Fibroblast of lung (primary cell): ENCODE measurements around the gene ADAMTS17. TPM values are rescaled to one million over a fixed set of nuclear protein-coding genes. Genes with fewer than 3 reads are reported as not detected.

ENCODE experiments used
- DNase-seq, 2 donors: peaks; one replicate each; pipeline versions ENCODE4 v3.0.0 to v3.0.0-alpha.2; 2010; ENCODE audit warnings: low read depth in 2 of 2
- H2AFZ ChIP-seq: 2 replicates; pipeline ENCODE4 v1.5.1; 2012; ENCODE audit warnings: low read length, control low read depth, inconsistent platforms
- H3K27ac ChIP-seq: 2 replicates; pipeline ENCODE4 v1.5.1; 2011; ENCODE audit warnings: low read length, control low read depth; ENCODE audit not compliant: insufficient read depth
- H3K27me3 ChIP-seq: 2 replicates; pipeline ENCODE4 v1.5.1; 2011; ENCODE audit warnings: mild to moderate bottlenecking, low read length; ENCODE audit not compliant: control insufficient read depth, insufficient read depth
- H3K36me3 ChIP-seq: 2 replicates; pipeline ENCODE4 v1.5.1; 2011; ENCODE audit warnings: low read length; ENCODE audit not compliant: control insufficient read depth, insufficient read depth
- H3K4me1 ChIP-seq: 2 replicates; pipeline ENCODE4 v1.5.1; 2011; ENCODE audit warnings: low read length; ENCODE audit not compliant: control insufficient read depth, insufficient read depth; ENCODE audit errors: extremely low read depth
- H3K4me2 ChIP-seq: 2 replicates; pipeline ENCODE4 v1.5.1; 2011; ENCODE audit warnings: low read length, control low read depth; ENCODE audit not compliant: insufficient read depth; ENCODE audit errors: extremely low read depth
- H3K4me3 ChIP-seq, 4 experiments: fragments of 200-600 bp in 1 of 4; sonication (generic) in 1 of 4; replicated peaks in 1 of 4; 2 replicates each; pipeline ENCODE4 v1.5.1; 2011 to 2016; ENCODE audit warnings: low read length in 4 of 4, low read depth in 3 of 4, mild to moderate bottlenecking in 3 of 4, control low read depth in 2 of 4, inconsistent platforms in 1 of 4, mixed read lengths in 1 of 4; ENCODE audit not compliant: insufficient read depth in 1 of 4; ENCODE audit errors: control extremely low read depth in 1 of 4
- H3K79me2 ChIP-seq: 2 replicates; pipeline ENCODE4 v1.5.1; 2012; ENCODE audit warnings: mild to moderate bottlenecking, low read length, inconsistent platforms; ENCODE audit not compliant: control insufficient read depth, insufficient read depth
- H3K9ac ChIP-seq: 2 replicates; pipeline ENCODE4 v1.5.1; 2011; ENCODE audit warnings: mild to moderate bottlenecking, low read length, control low read depth; ENCODE audit not compliant: insufficient read depth
- H3K9me3 ChIP-seq: 2 replicates; pipeline ENCODE4 v1.5.1; 2012; ENCODE audit warnings: low read depth, low read length; ENCODE audit not compliant: control insufficient read depth, insufficient read depth
- H4K20me1 ChIP-seq: 2 replicates; pipeline ENCODE4 v1.5.1; 2011; ENCODE audit warnings: low read length; ENCODE audit not compliant: control insufficient read depth, insufficient read depth; ENCODE audit errors: extremely low read depth
- EZH2 ChIP-seq: IDR thresholded peaks from 2 replicates; pipeline ENCODE4 v1.5.1; 2012; ENCODE audit warnings: low read length, control low read depth, mild to moderate bottlenecking; ENCODE audit errors: missing control alignments
- polyA plus RNA-seq, 2 donors: library from polyadenylated mRNA; depleted of rRNA in 1 of 2; stranded (reverse) in 1 of 2; unstranded in 1 of 2; fragments of >200 nt; gene quantifications; 2 replicates each; pipeline ENCODE4 v1.2.1, GENCODE V29; 2011 to 2012; ENCODE audit warnings: missing spikeins in 1 of 2
- total RNA-seq: library from RNA; depleted of rRNA; stranded (reverse); fragments of >200 nt; gene quantifications from 2 replicates; pipeline ENCODE4 v1.2.1, GENCODE V29; 2014
- TF ChIP-seq, protein P1 (sequence below), 2 donors: IDR thresholded peaks in 1 of 2; conservative IDR thresholded peaks in 1 of 2; 1 replicate in 1 of 2; 2 replicates in 1 of 2; pipeline ENCODE4 v1.5.1; 2011 to 2012; ENCODE audit warnings: low read length in 2 of 2, control low read depth in 1 of 2, inconsistent platforms in 1 of 2, low read depth in 1 of 2, mild to moderate bottlenecking in 1 of 2

Gene ADAMTS17
- total and polyA plus RNA-seq, 2 donors (not counting 1 experiment from before 2014, with no cell fraction given) = 0.09 to 0.17 TPM

GRCh38 chr15:100083572-100083971, 258.2 kb downstream of the ADAMTS17 start:
- H2AFZ ChIP-seq = no peak overlapping the region
- no peak for DNase-seq
- H3K27me3 ChIP-seq = no peaks in the 10 kb centered on the region
- H3K9ac ChIP-seq = no peak overlapping the region
- H3K4me1 ChIP-seq = no peaks in the 10 kb centered on the region
- H3K4me2 ChIP-seq = no peak overlapping the region
- H3K27ac ChIP-seq = no peak overlapping the region
- H3K4me3 ChIP-seq = no peak overlapping the region
- no peak for TF ChIP-seq EZH2
- TF ChIP-seq, protein P1, sequence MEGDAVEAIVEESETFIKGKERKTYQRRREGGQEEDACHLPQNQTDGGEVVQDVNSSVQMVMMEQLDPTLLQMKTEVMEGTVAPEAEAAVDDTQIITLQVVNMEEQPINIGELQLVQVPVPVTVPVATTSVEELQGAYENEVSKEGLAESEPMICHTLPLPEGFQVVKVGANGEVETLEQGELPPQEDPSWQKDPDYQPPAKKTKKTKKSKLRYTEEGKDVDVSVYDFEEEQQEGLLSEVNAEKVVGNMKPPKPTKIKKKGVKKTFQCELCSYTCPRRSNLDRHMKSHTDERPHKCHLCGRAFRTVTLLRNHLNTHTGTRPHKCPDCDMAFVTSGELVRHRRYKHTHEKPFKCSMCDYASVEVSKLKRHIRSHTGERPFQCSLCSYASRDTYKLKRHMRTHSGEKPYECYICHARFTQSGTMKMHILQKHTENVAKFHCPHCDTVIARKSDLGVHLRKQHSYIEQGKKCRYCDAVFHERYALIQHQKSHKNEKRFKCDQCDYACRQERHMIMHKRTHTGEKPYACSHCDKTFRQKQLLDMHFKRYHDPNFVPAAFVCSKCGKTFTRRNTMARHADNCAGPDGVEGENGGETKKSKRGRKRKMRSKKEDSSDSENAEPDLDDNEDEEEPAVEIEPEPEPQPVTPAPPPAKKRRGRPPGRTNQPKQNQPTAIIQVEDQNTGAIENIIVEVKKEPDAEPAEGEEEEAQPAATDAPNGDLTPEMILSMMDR (conservative IDR thresholded peaks at IDR 0.05 in 1 of 2, IDR thresholded peaks at IDR 0.05 in 1 of 2; ENCODE audit: low read depth in 1 of 2, low read length in 2 of 2) = no peak
- no peaks in the 10 kb centered on the region for H3K79me2 ChIP-seq
- no peaks in the 10 kb centered on the region for H3K9me3 ChIP-seq
- H3K36me3 ChIP-seq = no peaks in the 10 kb centered on the region
- no peaks in the 10 kb centered on the region for H4K20me1 ChIP-seq

DNA sequence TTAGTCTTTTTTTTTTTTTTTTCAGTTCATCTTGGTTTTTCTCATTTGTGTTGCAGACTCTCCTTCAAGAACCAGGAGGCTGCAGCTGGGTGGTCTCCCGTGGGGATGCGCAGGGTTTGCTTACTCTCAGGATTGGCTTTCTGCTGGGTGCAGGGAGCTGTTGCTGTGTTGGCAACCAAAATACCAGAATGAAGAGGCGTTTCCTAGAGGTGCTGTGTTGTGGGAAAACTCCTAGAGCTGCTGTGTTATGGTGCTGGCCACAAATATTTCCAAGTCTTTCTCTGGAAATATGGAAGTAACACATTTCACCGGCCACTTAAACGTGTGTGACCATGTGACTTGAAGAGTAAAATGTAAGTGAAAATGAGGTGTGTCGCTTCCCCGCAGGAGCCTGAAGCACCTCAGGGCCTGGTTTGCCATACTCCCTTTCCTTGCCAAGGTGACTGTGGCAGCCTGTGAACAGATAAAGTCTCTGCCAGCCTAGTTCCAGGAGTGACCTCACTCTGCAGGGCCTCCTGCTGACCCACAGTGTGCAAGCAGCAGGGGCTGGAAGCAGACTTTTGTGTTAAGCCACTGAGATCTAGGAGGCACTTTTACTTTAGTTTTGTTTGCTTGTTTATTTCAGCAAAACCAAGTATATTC, 258.9 kb downstream of the ADAMTS17 start:
- H2AFZ ChIP-seq = no peak overlapping the region
- no peaks in the 10 kb centered on the region for H3K79me2 ChIP-seq
- H3K4me1 ChIP-seq = no peaks in the 10 kb centered on the region
- DNase-seq = peak in 1 of 2 donors; percentile 46
- no peak overlapping the region for H3K4me3 ChIP-seq
- H3K27me3 ChIP-seq = no peaks in the 10 kb centered on the region
- H4K20me1 ChIP-seq = no peaks in the 10 kb centered on the region
- no peak overlapping the region for H3K4me2 ChIP-seq
- H3K27ac ChIP-seq = no peak overlapping the region
- no peak for TF ChIP-seq EZH2
- TF ChIP-seq, protein P1 (conservative IDR thresholded peaks at IDR 0.05 in 1 of 2, IDR thresholded peaks at IDR 0.05 in 1 of 2; ENCODE audit: low read depth in 1 of 2, low read length in 2 of 2) = no peak
- H3K9ac ChIP-seq = no peak overlapping the region
- no peaks in the 10 kb centered on the region for H3K36me3 ChIP-seq
- no peaks in the 10 kb centered on the region for H3K9me3 ChIP-seq

DNA sequence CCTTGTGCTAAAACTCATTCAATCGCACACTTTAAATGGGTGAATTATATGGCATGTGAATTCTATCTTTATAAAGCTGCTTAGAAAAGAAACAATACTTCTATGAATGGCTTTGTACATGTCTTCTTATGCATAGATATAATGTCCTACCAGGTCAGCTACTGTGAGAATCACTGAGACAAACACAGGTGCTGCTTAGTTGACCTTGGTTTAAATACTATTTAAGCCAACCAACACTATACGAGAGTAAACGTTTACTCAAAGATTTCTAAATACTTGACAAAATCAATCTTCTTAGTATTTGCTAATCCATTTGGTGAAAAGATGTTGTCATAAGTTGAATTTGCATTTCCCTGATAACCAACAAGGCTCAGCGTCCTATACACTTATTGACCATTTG, 260.3 kb downstream of the ADAMTS17 start:
- Histone ChIP-seq H3K9ac (no peak overlapping the region), H3K4me3 (no peak overlapping the region), H3K27me3 (no peaks in the 10 kb centered on the region), H2AFZ (no peak overlapping the region), H3K4me2 (no peak overlapping the region), H3K27ac (no peak overlapping the region), H3K79me2 (no peaks in the 10 kb centered on the region), H3K4me1 (no peaks in the 10 kb centered on the region), H3K36me3 (no peaks in the 10 kb centered on the region), H3K9me3 (no peaks in the 10 kb centered on the region), H4K20me1 (no peaks in the 10 kb centered on the region)
- no peak for DNase-seq
- no peak for TF ChIP-seq EZH2
- TF ChIP-seq, protein P1 (conservative IDR thresholded peaks at IDR 0.05 in 1 of 2, IDR thresholded peaks at IDR 0.05 in 1 of 2; ENCODE audit: low read depth in 1 of 2, low read length in 2 of 2) = no peak
